NCI-H526 (cell line): ENCODE data around the gene OR6T1.

Experiments used
- DNase-seq, 2 experiments: peaks; one replicate each; lab custom pipeline; 2025; lab: John Stamatoyannopoulos, UW

The OR6T1 gene

GRCh38 chr11:123943738-123944137, at the start of gene OR6T1:
OR6T1 (minus strand) TSS chr11:123943838; CDS start chr11:123943838, 0 bp downstream.
- DNase-seq, result no peak

GRCh38 chr11:123979311-123979710, 35.7 kb upstream of the OR6T1 start:
- DNase-seq, result no peak

GRCh38 chr11:123977731-123978347, 34.2 kb upstream of the OR6T1 start, which contains the start of gene OR10S1:
OR10S1 (minus strand) TSS chr11:123977781; CDS start chr11:123977664, 117 bp downstream.
- DNase-seq, result no peak

GRCh38 chr11:123976770-123977560, 33.3 kb upstream of the OR6T1 start:
- DNase-seq, result no peak

- no peak for DNase-seq
These were observed 30.2 kb upstream of the OR6T1 start for GRCh38 chr11:123973816-123974215.

GRCh38 chr11:123956752-123957151, 13.1 kb upstream of the OR6T1 start:
- DNase-seq, result no peak

GRCh38 chr11:123945132-123945531, 1.5 kb upstream of the OR6T1 start:
- no peak for DNase-seq

- no peak for DNase-seq
These were observed 1.2 kb downstream of the OR6T1 start for GRCh38 chr11:123942413-123942812.

GRCh38 chr11:123939317-123939716, 4.3 kb downstream of the OR6T1 start, which contains the start of gene OR4D5:
OR4D5 (plus strand) TSS chr11:123939617; CDS start chr11:123939617, 0 bp downstream.
- DNase-seq, result no peak

GRCh38 chr11:123924027-123924426, 19.6 kb downstream of the OR6T1 start:
- DNase-seq, result peak; percentile 63 to 84

GRCh38 chr11:123920943-123921342, 22.7 kb downstream of the OR6T1 start:
- DNase-seq, result no peak

- peak; percentile 50 to 57 for DNase-seq
These were observed 37.8 kb downstream of the OR6T1 start for GRCh38 chr11:123905826-123906225.

GRCh38 chr11:123904932-123905331, 38.7 kb downstream of the OR6T1 start:
- DNase-seq, result no peak

GRCh38 chr11:123903932-123904331, 39.7 kb downstream of the OR6T1 start:
- no peak for DNase-seq

- no peak for DNase-seq
These were observed 41.8 kb downstream of the OR6T1 start, which contains the start of gene OR8D4 for GRCh38 chr11:123901867-123902266. OR8D4 (plus strand) TSS chr11:123902167; CDS start chr11:123906432, 4,265 bp downstream.

GRCh38 chr11:123899792-123900191, 43.8 kb downstream of the OR6T1 start:
- no peak for DNase-seq
